ENCODE measurements around the gene CACNG1.

Gene CACNG1

DNA sequence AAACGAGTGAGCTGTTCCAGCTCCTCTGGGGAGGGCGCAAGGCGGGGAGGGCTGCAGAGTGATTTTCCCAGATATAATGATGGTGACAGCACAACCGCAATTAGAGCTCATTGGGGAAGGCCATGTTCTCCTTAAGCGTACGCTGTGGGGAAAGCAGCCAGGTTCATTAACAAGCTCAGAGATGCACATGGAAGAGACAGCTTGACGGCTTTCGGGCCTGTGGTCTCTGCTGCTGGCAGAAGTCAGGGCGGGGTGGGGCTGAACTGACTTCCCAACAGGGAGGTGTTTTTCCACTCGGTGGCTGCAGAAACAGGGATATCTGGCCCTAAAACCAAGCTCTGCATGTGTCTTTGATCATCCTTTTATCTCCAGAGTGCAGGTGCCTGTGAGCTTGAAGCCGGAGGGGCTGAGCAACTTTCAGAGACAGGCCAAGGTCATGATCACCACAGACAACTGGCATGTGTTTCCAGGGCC, 24.0 kb upstream of the CACNG1 start:
- DNase-seq (ENCODE audit: low read depth in 1 of 2, low spot score in 1 of 2), result no peak
- TF ChIP-seq SPI1 (IDR thresholded peaks at IDR 0.05; ENCODE audit: borderline replicate concordance, low read depth), result no peak
- TF ChIP-seq, protein P1, sequence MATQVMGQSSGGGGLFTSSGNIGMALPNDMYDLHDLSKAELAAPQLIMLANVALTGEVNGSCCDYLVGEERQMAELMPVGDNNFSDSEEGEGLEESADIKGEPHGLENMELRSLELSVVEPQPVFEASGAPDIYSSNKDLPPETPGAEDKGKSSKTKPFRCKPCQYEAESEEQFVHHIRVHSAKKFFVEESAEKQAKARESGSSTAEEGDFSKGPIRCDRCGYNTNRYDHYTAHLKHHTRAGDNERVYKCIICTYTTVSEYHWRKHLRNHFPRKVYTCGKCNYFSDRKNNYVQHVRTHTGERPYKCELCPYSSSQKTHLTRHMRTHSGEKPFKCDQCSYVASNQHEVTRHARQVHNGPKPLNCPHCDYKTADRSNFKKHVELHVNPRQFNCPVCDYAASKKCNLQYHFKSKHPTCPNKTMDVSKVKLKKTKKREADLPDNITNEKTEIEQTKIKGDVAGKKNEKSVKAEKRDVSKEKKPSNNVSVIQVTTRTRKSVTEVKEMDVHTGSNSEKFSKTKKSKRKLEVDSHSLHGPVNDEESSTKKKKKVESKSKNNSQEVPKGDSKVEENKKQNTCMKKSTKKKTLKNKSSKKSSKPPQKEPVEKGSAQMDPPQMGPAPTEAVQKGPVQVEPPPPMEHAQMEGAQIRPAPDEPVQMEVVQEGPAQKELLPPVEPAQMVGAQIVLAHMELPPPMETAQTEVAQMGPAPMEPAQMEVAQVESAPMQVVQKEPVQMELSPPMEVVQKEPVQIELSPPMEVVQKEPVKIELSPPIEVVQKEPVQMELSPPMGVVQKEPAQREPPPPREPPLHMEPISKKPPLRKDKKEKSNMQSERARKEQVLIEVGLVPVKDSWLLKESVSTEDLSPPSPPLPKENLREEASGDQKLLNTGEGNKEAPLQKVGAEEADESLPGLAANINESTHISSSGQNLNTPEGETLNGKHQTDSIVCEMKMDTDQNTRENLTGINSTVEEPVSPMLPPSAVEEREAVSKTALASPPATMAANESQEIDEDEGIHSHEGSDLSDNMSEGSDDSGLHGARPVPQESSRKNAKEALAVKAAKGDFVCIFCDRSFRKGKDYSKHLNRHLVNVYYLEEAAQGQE (IDR thresholded peaks at IDR 0.05; ENCODE audit: insufficient replicate concordance, low read depth), result no peak
- no peak for TF ChIP-seq GABPA (IDR thresholded peaks at IDR 0.05; ENCODE audit: low read depth)
- TF ChIP-seq POLR2AphosphoS5 (IDR thresholded peaks at IDR 0.05; ENCODE audit: low read depth), result no peak
- TF ChIP-seq, protein P2, sequence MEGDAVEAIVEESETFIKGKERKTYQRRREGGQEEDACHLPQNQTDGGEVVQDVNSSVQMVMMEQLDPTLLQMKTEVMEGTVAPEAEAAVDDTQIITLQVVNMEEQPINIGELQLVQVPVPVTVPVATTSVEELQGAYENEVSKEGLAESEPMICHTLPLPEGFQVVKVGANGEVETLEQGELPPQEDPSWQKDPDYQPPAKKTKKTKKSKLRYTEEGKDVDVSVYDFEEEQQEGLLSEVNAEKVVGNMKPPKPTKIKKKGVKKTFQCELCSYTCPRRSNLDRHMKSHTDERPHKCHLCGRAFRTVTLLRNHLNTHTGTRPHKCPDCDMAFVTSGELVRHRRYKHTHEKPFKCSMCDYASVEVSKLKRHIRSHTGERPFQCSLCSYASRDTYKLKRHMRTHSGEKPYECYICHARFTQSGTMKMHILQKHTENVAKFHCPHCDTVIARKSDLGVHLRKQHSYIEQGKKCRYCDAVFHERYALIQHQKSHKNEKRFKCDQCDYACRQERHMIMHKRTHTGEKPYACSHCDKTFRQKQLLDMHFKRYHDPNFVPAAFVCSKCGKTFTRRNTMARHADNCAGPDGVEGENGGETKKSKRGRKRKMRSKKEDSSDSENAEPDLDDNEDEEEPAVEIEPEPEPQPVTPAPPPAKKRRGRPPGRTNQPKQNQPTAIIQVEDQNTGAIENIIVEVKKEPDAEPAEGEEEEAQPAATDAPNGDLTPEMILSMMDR (IDR thresholded peaks at IDR 0.05; ENCODE audit: insufficient read depth, low read length), result no peak
- no peak overlapping the region for H3K27ac ChIP-seq (replicated peaks)
- no peak overlapping the region for H3K4me3 ChIP-seq (replicated peaks; ENCODE audit: insufficient read depth, low read length)
- no peaks in the 10 kb centered on the region for H3K27me3 ChIP-seq (ENCODE audit: insufficient read depth, poor library complexity, severe bottlenecking)

DNA sequence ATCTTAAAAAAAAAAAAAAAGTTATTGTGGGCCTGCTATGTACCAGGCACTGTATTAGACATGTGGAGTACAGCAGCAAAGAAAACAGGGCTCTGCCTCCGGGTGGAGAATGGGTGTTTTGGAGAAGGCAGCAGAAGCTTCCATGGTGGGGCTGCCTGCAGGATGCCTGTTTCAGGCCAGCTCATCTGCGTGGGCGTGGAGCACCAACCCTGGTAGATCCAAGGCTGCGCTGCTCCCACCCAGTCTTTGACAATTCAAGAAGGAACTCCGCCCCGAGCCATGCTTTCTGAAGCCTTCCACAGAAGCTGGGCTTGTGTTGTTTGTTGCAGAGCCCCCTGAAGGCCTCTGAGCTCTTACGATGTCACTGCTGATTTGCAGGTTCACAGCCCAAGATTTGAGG, 23.2 kb upstream of the CACNG1 start:
- H3K27me3 ChIP-seq (ENCODE audit: insufficient read depth, poor library complexity, severe bottlenecking), result no peaks in the 10 kb centered on the region
- no peak overlapping the region for H3K4me3 ChIP-seq (replicated peaks; ENCODE audit: insufficient read depth, low read length)
- DNase-seq (ENCODE audit: low read depth in 1 of 2, low spot score in 1 of 2), result no peak
- H3K27ac ChIP-seq (replicated peaks), result no peak overlapping the region
- TF ChIP-seq GABPA (IDR thresholded peaks at IDR 0.05; ENCODE audit: low read depth), result no peak
- no peak for TF ChIP-seq POLR2AphosphoS5 (IDR thresholded peaks at IDR 0.05; ENCODE audit: low read depth)
- TF ChIP-seq SPI1 (IDR thresholded peaks at IDR 0.05; ENCODE audit: borderline replicate concordance, low read depth), result no peak
- TF ChIP-seq, protein P2 (IDR thresholded peaks at IDR 0.05; ENCODE audit: insufficient read depth, low read length), result no peak
- TF ChIP-seq, protein P1 (IDR thresholded peaks at IDR 0.05; ENCODE audit: insufficient replicate concordance, low read depth), result no peak

DNA sequence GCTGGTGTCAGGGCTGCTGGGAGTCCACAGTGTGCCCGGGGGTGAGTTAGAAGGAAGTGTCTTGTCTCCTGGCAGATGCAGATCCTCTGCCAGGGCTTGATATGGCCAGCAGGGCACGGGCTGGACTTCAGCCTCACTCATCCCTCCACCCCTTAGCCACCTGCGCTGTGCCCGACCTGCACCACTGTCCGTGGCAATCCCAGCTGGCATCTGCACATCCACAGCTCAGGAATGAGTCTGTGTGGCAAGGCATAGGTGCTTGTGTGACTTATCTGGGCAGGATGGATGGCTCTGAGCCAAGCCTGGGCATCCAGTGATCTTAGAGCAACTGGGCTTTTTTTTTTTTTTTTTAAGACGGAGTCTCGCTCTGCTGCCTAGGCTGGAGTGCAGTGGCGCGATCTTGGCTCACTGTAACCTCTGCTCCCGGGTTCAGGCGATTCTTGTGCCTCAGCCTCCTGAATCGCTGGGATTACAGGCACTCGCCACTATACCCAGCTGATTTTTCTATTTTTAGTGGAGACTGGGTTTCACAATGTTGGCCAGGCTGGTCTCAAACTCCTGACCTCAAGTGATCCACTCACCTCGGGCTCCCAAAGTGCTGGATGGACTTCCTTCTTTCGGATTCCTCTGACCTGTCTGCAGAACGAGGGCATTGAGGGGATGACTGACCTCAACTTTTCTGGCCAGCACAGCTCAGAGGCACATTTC, 22.5 kb upstream of the CACNG1 start:
- DNase-seq (ENCODE audit: low read depth in 1 of 2, low spot score in 1 of 2), result no peak
- H3K27ac ChIP-seq (replicated peaks), result no peak overlapping the region
- no peak for TF ChIP-seq POLR2AphosphoS5 (IDR thresholded peaks at IDR 0.05; ENCODE audit: low read depth)
- no peak for TF ChIP-seq GABPA (IDR thresholded peaks at IDR 0.05; ENCODE audit: low read depth)
- TF ChIP-seq, protein P2 (IDR thresholded peaks at IDR 0.05; ENCODE audit: insufficient read depth, low read length), result no peak
- TF ChIP-seq, protein P1 (IDR thresholded peaks at IDR 0.05; ENCODE audit: insufficient replicate concordance, low read depth), result no peak
- TF ChIP-seq SPI1 (IDR thresholded peaks at IDR 0.05; ENCODE audit: borderline replicate concordance, low read depth), result no peak
- no peak overlapping the region for H3K4me3 ChIP-seq (replicated peaks; ENCODE audit: insufficient read depth, low read length)
- no peaks in the 10 kb centered on the region for H3K27me3 ChIP-seq (ENCODE audit: insufficient read depth, poor library complexity, severe bottlenecking)
